Astrocyte of the cerebellum (primary cell): ENCODE measurements around the gene GRK3.

Experiments used
- DNase-seq: peaks from one replicate; pipeline ENCODE4 v3.0.0-alpha.2; 2011; ENCODE audit warnings: low read depth
- H3K4me3 ChIP-seq: 2 replicates; pipeline ENCODE4 v1.5.1; 2011; ENCODE audit warnings: mild to moderate bottlenecking, low read depth, low read length, moderate library complexity
- CTCF ChIP-seq: IDR thresholded peaks from 2 replicates; pipeline ENCODE4 v1.5.1; 2012; ENCODE audit warnings: low read length, low read depth, moderate library complexity, mild to moderate bottlenecking; ENCODE audit errors: missing control alignments
- in situ Hi-C: cut with HindIII; loops from 2 replicates; pipeline ENCODE4 v1.10.0; 2017; ENCODE audit warnings: low sequenced_read_pairs

The GRK3 gene

GRCh38 chr22:25748704-25749103 lies 184.2 kb downstream of the GRK3 start:
- no peak overlapping the region for H3K4me3 ChIP-seq
- no peak for TF ChIP-seq CTCF
- DNase-seq: no peak
- in situ Hi-C loops: no loop called here

DNA sequence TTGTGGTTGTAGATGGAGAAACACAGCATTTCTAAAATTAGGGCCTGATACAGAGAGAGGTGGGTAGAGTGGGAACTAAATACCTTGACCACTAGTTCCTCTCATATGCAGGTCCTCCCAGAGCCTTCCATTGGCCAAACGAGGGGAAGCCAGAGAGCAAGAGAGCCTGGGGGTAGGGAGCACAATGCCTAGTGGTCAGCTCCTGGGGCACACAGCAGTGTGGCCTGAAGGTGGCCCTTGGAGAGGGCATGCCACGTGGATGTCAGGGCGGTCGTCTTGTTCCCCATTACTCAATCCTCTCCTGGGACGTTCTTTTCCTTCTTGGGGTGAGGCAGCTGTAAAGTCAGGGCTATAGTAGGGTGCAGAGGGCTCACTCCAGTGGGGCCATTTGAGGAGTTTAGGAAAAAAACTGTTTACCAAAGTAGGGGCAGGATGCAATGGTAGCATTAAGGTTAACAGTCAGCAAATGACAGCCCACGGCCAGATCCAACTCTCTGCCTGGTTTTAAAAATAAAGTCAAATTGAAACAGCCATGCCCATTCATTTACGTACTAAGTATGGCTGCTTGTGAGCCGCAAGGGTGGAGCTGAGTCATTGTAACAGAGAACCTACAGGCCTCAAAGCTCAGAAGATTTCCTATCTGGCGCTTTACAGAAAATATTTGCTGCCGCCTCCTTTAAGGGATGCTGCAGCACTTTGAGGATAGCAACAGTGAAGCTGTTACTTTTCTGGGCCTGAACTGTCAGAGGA lies 185.1 kb downstream of the GRK3 start:
- TF ChIP-seq CTCF: no peak
- no peak for DNase-seq
- no peak overlapping the region for H3K4me3 ChIP-seq
- in situ Hi-C loops: no loop called here

GRCh38 chr22:25750569-25751173 lies 186.2 kb downstream of the GRK3 start:
- H3K4me3 ChIP-seq: no peak overlapping the region
- in situ Hi-C loops: no loop called here
- TF ChIP-seq CTCF: no peak
- DNase-seq: no peak

DNA sequence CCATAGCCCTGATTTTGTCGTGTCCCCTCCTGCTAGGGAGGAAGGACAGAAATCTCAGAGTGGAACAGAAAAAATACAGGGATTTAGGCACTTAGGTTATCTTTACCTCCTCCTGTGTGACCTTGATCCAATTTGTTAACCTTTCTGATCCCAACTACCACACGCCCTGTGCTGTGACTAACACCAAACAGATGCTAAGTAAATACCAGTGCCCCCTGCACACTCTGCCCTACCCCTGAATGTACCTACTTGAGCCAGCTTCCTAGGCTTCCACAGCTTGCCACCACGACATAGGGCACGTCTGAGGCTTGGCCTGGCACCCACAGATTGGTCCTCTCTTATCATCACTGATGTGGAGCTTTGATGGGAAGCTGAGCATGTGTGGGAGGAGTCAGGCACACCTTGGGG lies 186.7 kb downstream of the GRK3 start:
- in situ Hi-C loops: no loop called here
- DNase-seq: no peak
- no peak overlapping the region for H3K4me3 ChIP-seq
- no peak for TF ChIP-seq CTCF

DNA sequence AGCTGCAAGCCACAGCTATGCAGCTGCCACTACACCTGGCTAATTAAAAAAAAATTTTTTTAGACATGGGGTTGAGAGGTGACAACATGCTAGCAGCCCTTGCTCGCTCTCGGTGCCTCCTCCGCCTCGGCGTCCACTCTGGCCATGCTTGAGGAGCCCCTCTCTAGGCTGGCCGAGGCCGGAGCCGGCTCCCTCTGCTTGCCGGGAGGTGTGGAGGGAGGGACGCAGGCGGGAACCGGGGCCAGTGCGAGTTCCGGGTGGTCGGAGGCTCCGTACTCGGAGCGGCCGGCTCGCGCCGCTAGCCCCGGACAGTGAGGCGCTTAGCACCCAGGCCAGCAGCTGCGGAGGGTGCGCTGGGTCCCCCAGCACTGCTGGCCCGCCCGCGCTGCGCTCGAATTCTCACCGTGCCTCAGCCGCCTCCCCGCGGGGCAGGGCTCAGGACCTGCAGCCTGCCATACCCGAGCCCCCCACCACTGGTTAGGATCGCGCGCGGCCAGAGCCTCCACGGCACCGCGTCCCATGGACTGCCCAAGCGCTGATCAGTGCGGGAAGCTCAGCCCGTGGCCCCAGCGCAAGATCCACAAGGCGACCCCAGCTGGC lies 188.2 kb downstream of the GRK3 start:
- DNase-seq: no peak
- no peak overlapping the region for H3K4me3 ChIP-seq
- no peak for TF ChIP-seq CTCF
- in situ Hi-C loops: no loop called here

DNA sequence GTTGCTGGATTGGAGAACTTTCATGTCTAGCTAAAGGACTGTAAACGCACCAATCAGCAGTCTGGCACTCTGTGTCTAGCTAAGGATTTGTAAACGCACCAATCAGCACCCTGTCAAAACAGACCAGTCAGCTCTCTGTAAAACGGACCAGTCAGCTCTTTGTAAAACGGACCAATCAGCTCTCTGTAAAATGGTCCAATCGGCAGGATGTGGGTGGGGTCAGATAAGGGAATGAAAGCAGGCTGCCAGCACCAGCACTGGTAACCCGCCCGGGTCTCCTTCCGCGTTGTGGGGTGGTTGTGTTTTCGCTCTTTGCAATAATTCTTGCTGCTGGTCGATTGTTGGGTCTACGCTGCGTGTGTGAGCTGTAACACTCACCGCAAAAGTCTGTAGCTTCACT lies 188.8 kb downstream of the GRK3 start:
- TF ChIP-seq CTCF: no peak

More for the DNA sequence above, 188.8 kb downstream of the GRK3 start:
- no peak overlapping the region for H3K4me3 ChIP-seq
- DNase-seq: no peak
- in situ Hi-C loops: no loop called here
